SK-N-SH (cell line): Measurements from ENCODE around the gene CSPG4. TPM values are rescaled to one million over a fixed set of nuclear protein-coding genes. Genes with fewer than 3 reads are reported as not detected.

ENCODE experiments used
- CTCF ChIA-PET: fragments of 300-600, 350-600 bp; formaldehyde crosslinking; extraction: SDS; loops from one replicate; lab custom pipeline; 2021; lab: Yijun Ruan, JAX
- POLR2A ChIA-PET: fragments of 350-600 bp; sonication (Branson Sonifier 250); formaldehyde crosslinking; extraction: SDS; loops from one replicate; lab custom pipeline; 2020; ENCODE audit warnings: antibody characterized with exemption, inconsistent platforms; lab: Yijun Ruan, JAX
- DNase-seq: peaks from one replicate; pipeline ENCODE4 v3.0.0; 2012
- H2AFZ ChIP-seq: fragments of 200-600 bp; sonication (generic); 2 replicates; pipeline ENCODE4 v1.8.1; 2016; ENCODE audit warnings: antibody characterized with exemption, mild to moderate bottlenecking, low read depth
- H3F3A ChIP-seq: fragments of 200-600 bp; sonication (generic); replicated peaks from 2 replicates; pipeline ENCODE3; 2016; ENCODE audit warnings: antibody characterized with exemption, mild to moderate bottlenecking; ENCODE audit not compliant: insufficient read depth
- H3K27ac ChIP-seq, 2 experiments: fragments of 200-500 bp in 1 of 2; fragments of 200-600 bp in 1 of 2; sonication (Bioruptor generic) in 1 of 2; sonication (generic), shearing (Covaris generic) in 1 of 2; 2 replicates each; pipeline versions ENCODE4 v1.5.1 to v1.6.1; 2014 to 2016; ENCODE audit warnings: low read depth in 2 of 2, inconsistent platforms in 1 of 2, low read length in 1 of 2, mild to moderate bottlenecking in 1 of 2, mixed read lengths in 1 of 2
- H3K27me3 ChIP-seq: fragments of 200-600 bp; sonication (generic), shearing (Covaris generic); 2 replicates; pipeline ENCODE4 v1.6.1; 2016; ENCODE audit warnings: mixed run types; ENCODE audit not compliant: insufficient read depth
- H3K36me3 ChIP-seq, 2 experiments: fragments of 200-500 bp in 1 of 2; fragments of 200-600 bp in 1 of 2; sonication (Bioruptor generic) in 1 of 2; sonication (generic) in 1 of 2; replicated peaks in 1 of 2; 2 replicates each; pipeline versions ENCODE3 to v1.5.1; 2014 to 2016; ENCODE audit warnings: low read length in 1 of 2, mild to moderate bottlenecking in 1 of 2; ENCODE audit not compliant: insufficient read depth in 2 of 2, control insufficient read depth in 1 of 2
- H3K4me1 ChIP-seq, 2 experiments: fragments of 200-500 bp in 1 of 2; fragments of 200-600 bp in 1 of 2; sonication (Bioruptor generic) in 1 of 2; sonication (generic), shearing (Covaris generic) in 1 of 2; 2 replicates each; pipeline versions ENCODE4 v1.5.1 to v1.6.1; 2014 to 2016; ENCODE audit warnings: low read depth in 1 of 2, low read length in 1 of 2, mixed run types in 1 of 2; ENCODE audit not compliant: insufficient read depth in 2 of 2, control insufficient read depth in 1 of 2
- H3K4me2 ChIP-seq: fragments of 200-600 bp; sonication (generic), shearing (Covaris generic); 2 replicates; pipeline ENCODE4 v1.6.1; 2017; ENCODE audit warnings: mixed run types
- H3K4me3 ChIP-seq, 2 experiments: fragments of 200-500 bp in 1 of 2; fragments of 200-600 bp in 1 of 2; sonication (Bioruptor generic) in 1 of 2; sonication (generic), shearing (Covaris generic) in 1 of 2; 2 replicates each; pipeline versions ENCODE4 v1.5.1 to v1.8.1; 2014 to 2016; ENCODE audit warnings: low read depth in 2 of 2, inconsistent platforms in 1 of 2, low read length in 1 of 2, mild to moderate bottlenecking in 1 of 2, mixed read lengths in 1 of 2, moderate library complexity in 1 of 2
- H3K79me2 ChIP-seq: fragments of 200-600 bp; sonication (generic); 2 replicates; pipeline ENCODE4 v1.8.1; 2017; ENCODE audit warnings: mild to moderate bottlenecking; ENCODE audit not compliant: insufficient read depth
- H3K9ac ChIP-seq: fragments of 200-600 bp; sonication (generic); 2 replicates; pipeline ENCODE4 v1.6.1; 2017; ENCODE audit warnings: mixed run types
- H3K9me2 ChIP-seq: fragments of 200-600 bp; sonication (generic); 2 replicates; pipeline ENCODE4 v1.6.1; 2017; ENCODE audit warnings: mixed run types
- H3K9me3 ChIP-seq: fragments of 200-600 bp; sonication (generic); 2 replicates; pipeline ENCODE4 v1.6.1; 2017; ENCODE audit warnings: mixed run types, mild to moderate bottlenecking, moderate library complexity
- H4K20me1 ChIP-seq: fragments of 200-600 bp; sonication (generic); 2 replicates; pipeline ENCODE4 v1.6.1; 2017; ENCODE audit warnings: mild to moderate bottlenecking, mixed run types; ENCODE audit not compliant: insufficient read depth
- CHD2 ChIP-seq: fragments of 150-350 bp; IDR thresholded peaks from 2 replicates; pipeline ENCODE4 v1.6.1; 2018; ENCODE audit warnings: low read length; ENCODE audit not compliant: partially characterized antibody
- ELF1 ChIP-seq: IDR thresholded peaks from 2 replicates; pipeline ENCODE4 v1.4.0; 2012
- EP300 ChIP-seq, 2 experiments: IDR thresholded peaks; 2 replicates each; pipeline versions ENCODE4 v1.4.0 to v1.6.1; 2012; ENCODE audit warnings: borderline replicate concordance in 1 of 2, low read depth in 1 of 2, low read length in 1 of 2
- FOSL2 ChIP-seq: IDR thresholded peaks from 2 replicates; pipeline ENCODE4 v1.4.0; 2012; ENCODE audit warnings: low read depth, mild to moderate bottlenecking, moderate library complexity, borderline replicate concordance
- FOXJ3 ChIP-seq: sonication (generic); formaldehyde crosslinking; IDR thresholded peaks from 2 replicates; pipeline ENCODE4 v1.5.1; 2020; ENCODE audit warnings: mild to moderate bottlenecking, missing genetic modification reagents
- MXI1 ChIP-seq: IDR thresholded peaks from 2 replicates; pipeline ENCODE4 v1.6.1; 2012; ENCODE audit warnings: mild to moderate bottlenecking, low read depth, low read length, improper control_type of control experiment
- NFIC ChIP-seq: IDR thresholded peaks from 2 replicates; pipeline ENCODE4 v1.4.0; 2012; ENCODE audit warnings: borderline replicate concordance
- POLR2AphosphoS5 ChIP-seq: IDR thresholded peaks from 2 replicates; pipeline ENCODE4 v1.6.1; 2012; ENCODE audit warnings: low read depth, low read length
- RAD21 ChIP-seq: IDR thresholded peaks from 2 replicates; pipeline ENCODE4 v1.6.1; 2012; ENCODE audit warnings: mild to moderate bottlenecking, low read length
- TAF1 ChIP-seq: IDR thresholded peaks from 2 replicates; pipeline ENCODE4 v1.6.1; 2012; ENCODE audit warnings: low read depth, mild to moderate bottlenecking, low read length, moderate library complexity, borderline replicate concordance
- TEAD4 ChIP-seq: IDR thresholded peaks from 2 replicates; pipeline ENCODE4 v1.4.0; 2012; ENCODE audit warnings: mild to moderate bottlenecking, borderline replicate concordance; ENCODE audit not compliant: insufficient read depth
- YY1 ChIP-seq: IDR thresholded peaks from 2 replicates; pipeline ENCODE4 v1.4.0; 2012; ENCODE audit warnings: low read depth, mild to moderate bottlenecking
- WGBS: methylation state at CpG from one replicate; pipeline ENCODE4 v1.1.6; 2017; ENCODE audit warnings: low lambda C conversion rate; 5-methylcytosine and 5-hydroxymethylcytosine counted together
- polyA plus RNA-seq, 3 experiments: library from polyadenylated mRNA; depleted of rRNA; stranded (reverse); fragments of >200 nt; gene quantifications; 2 replicates each; pipeline ENCODE4 v1.2.3, GENCODE V29; 2012
- TF ChIP-seq, protein P1 (sequence below): IDR thresholded peaks from 2 replicates; pipeline ENCODE4; 2012
- TF ChIP-seq, protein P2 (sequence below): IDR thresholded peaks from 2 replicates; pipeline ENCODE4 v1.4.0; 2012; ENCODE audit warnings: low read depth, borderline replicate concordance
- TF ChIP-seq, protein P3 (sequence below): IDR thresholded peaks from 2 replicates; pipeline ENCODE4 v1.4.0; 2012; ENCODE audit warnings: low read depth
- TF ChIP-seq, protein P4 (sequence below): fragments of 200-600 bp; sonication (generic); IDR thresholded peaks from 2 replicates; pipeline ENCODE4 v1.6.1; 2017; ENCODE audit warnings: antibody characterized with exemption, mild to moderate bottlenecking, moderate library complexity

Gene CSPG4
- polyA plus RNA-seq, 1 of the 3 experiments (the other 2 are of a cell fraction), result 0.35 TPM

DNA sequence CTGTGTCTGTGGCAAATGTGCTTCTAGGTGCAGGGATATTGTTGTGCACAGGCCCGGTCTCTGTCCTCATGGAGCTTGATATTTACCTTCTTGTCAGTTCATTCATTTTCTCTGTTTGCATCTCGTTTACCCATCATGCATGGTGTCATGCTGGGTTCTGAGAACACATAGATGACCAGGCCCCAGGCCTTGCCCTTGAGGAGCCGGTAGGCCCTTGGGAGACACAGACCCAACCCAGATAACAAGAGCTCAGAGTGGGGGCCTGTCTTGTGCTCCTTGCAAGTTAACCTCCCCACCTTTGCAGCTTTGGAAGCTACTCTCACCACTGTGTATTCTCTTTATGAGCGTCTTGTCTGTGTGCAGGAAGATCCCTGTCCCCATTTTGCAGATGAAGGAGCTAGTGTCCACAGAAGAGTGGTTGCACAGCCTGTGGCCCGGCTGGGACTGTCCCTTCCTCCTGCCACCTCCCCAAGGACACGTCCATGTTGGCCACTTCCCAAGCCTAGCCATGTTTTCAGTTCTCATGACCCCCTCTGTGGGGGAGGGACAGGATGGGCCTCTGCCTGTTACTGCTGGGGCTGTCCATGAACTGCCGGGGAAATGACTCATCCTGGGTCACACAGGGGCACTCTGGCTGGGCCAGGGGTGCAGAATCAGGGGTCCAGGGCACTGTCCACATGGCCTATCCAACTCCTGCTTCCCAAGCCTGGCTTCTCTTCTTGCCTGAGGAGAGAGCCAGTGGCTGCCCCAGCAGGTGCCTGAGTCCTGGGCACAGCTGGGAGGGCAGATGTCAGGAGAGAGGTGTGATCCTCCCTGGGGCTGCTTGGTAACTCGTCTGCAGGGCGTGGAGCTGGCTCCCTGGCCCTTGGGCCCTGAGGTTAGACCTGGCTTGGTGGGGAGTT, 61.5 kb downstream of the CSPG4 start:
- peak overlapping the region in 1 of 2 experiments; percentile 24; a peak in 2 of 4 replicates for H3K27ac ChIP-seq
- CTCF ChIA-PET, result interaction anchor here (1.0 to 1.4 kb wide), 3 partner anchors 9 to 82 kb away, joined by 3 to 4 read pairs (median 3); no protein-coding TSS in a partner anchor
- peak overlapping the region; percentile 39; the same call in 1 of the 2 replicates for H3K9ac ChIP-seq
- no peak overlapping the region for H2AFZ ChIP-seq
- H3K9me2 ChIP-seq, result no peaks in the 10 kb centered on the region
- H4K20me1 ChIP-seq, result peaks cover 60% of the 10 kb centered on the region
- no peaks in the 10 kb centered on the region for H3K27me3 ChIP-seq
- no peaks in the 10 kb centered on the region for H3K9me3 ChIP-seq
- peak overlapping the region; percentile 99 for H3K4me2 ChIP-seq
- H3F3A ChIP-seq, result no peaks in the 10 kb centered on the region
- H3K36me3 ChIP-seq, result peaks cover 0 to 10% of the 10 kb centered on the region in 2 experiments
- TF ChIP-seq NFIC, result no peak
- TF ChIP-seq, protein P1, sequence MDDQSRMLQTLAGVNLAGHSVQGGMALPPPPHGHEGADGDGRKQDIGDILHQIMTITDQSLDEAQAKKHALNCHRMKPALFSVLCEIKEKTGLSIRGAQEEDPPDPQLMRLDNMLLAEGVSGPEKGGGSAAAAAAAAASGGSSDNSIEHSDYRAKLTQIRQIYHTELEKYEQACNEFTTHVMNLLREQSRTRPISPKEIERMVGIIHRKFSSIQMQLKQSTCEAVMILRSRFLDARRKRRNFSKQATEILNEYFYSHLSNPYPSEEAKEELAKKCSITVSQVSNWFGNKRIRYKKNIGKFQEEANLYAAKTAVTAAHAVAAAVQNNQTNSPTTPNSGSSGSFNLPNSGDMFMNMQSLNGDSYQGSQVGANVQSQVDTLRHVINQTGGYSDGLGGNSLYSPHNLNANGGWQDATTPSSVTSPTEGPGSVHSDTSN, result no peak
- no peak for TF ChIP-seq POLR2AphosphoS5
- TF ChIP-seq, protein P2, sequence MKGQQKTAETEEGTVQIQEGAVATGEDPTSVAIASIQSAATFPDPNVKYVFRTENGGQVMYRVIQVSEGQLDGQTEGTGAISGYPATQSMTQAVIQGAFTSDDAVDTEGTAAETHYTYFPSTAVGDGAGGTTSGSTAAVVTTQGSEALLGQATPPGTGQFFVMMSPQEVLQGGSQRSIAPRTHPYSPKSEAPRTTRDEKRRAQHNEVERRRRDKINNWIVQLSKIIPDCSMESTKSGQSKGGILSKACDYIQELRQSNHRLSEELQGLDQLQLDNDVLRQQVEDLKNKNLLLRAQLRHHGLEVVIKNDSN, result no peak
- TF ChIP-seq FOSL2, result peak; percentile 5; the same call in 1 of the 2 replicates
- TF ChIP-seq, protein P3, sequence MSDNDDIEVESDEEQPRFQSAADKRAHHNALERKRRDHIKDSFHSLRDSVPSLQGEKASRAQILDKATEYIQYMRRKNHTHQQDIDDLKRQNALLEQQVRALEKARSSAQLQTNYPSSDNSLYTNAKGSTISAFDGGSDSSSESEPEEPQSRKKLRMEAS, result no peak
- TF ChIP-seq, all 33 proteins: peak for 1
- Histone ChIP-seq H3K79me2 (peaks cover 98% of the 10 kb centered on the region), H3K4me1 (peaks cover 13 to 54% of the 10 kb centered on the region in 2 experiments; a peak in 3 of 4 replicates), H3K4me3 (peak overlapping the region; percentile 12 to 98; a peak in 3 of 4 replicates)
- 72% methylated on average over 5 of the region's 9 CpGs for WGBS
- no peak for DNase-seq
- POLR2A ChIA-PET, result interaction anchor here (0.6 kb wide), 1 partner anchor 82 kb away, joined by 3 read pairs; no protein-coding TSS in a partner anchor

DNA sequence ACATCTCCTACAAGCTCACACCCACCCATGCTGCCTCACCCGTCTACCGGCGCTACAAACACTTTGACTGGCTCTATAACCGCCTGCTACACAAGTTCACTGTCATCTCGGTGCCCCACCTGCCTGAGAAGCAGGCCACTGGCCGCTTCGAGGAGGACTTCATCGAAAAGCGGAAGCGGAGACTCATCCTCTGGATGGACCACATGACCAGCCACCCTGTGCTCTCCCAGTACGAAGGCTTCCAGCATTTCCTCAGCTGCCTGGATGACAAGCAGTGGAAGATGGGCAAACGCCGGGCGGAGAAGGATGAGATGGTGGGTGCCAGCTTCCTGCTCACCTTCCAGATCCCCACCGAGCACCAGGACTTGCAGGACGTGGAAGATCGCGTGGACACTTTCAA, 62.8 kb downstream of the CSPG4 start:
- Histone ChIP-seq H2AFZ (no peak overlapping the region), H3K36me3 (peaks cover 0 to 10% of the 10 kb centered on the region in 2 experiments), H3K4me3 (peak overlapping the region in 1 of 2 experiments; percentile 98; a peak in 1 of 4 replicates), H4K20me1 (peaks cover 47% of the 10 kb centered on the region), H3K9ac (no peak overlapping the region), H3K27me3 (no peaks in the 10 kb centered on the region), H3K4me2 (peak overlapping the region; percentile 99), H3K79me2 (peaks cover 93% of the 10 kb centered on the region), H3K27ac (no peak overlapping the region; a peak in 1 of 4 replicates), H3K9me3 (no peaks in the 10 kb centered on the region), H3K9me2 (no peaks in the 10 kb centered on the region), H3F3A (no peaks in the 10 kb centered on the region), H3K4me1 (peaks cover 13 to 54% of the 10 kb centered on the region in 2 experiments; a peak in 3 of 4 replicates)
- POLR2A ChIA-PET, result no interaction called here
- WGBS, result 98% methylated on average over 18 of the region's 18 CpGs
- CTCF ChIA-PET, result interaction anchor here (1.1 to 1.7 kb wide), 3 partner anchors 11 to 282 kb away, joined by 3 to 4 read pairs (median 4); no protein-coding TSS in a partner anchor
- TF ChIP-seq ELF1 (no peak), RAD21 (no peak), MXI1 (no peak), TAF1 (no peak), CHD2 (no peak), FOXJ3 (CRISPR knock-in tag) (no peak), YY1 (no peak), TEAD4 (no peak), EP300 (IDR thresholded peaks at IDR 0.05; ENCODE audit: borderline replicate concordance in 1 of 2, low read depth in 1 of 2, low read length in 1 of 2) (no peak)
- TF ChIP-seq, protein P4, sequence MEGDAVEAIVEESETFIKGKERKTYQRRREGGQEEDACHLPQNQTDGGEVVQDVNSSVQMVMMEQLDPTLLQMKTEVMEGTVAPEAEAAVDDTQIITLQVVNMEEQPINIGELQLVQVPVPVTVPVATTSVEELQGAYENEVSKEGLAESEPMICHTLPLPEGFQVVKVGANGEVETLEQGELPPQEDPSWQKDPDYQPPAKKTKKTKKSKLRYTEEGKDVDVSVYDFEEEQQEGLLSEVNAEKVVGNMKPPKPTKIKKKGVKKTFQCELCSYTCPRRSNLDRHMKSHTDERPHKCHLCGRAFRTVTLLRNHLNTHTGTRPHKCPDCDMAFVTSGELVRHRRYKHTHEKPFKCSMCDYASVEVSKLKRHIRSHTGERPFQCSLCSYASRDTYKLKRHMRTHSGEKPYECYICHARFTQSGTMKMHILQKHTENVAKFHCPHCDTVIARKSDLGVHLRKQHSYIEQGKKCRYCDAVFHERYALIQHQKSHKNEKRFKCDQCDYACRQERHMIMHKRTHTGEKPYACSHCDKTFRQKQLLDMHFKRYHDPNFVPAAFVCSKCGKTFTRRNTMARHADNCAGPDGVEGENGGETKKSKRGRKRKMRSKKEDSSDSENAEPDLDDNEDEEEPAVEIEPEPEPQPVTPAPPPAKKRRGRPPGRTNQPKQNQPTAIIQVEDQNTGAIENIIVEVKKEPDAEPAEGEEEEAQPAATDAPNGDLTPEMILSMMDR, result no peak
- TF ChIP-seq, protein P2, result no peak
- no peak for DNase-seq
